Measurements from ENCODE around the gene AWAT1. TPM values are rescaled to one million over a fixed set of nuclear protein-coding genes. Genes with fewer than 3 reads are reported as not detected.

AWAT1 gene
- not detected in 5 replicates for total RNA-seq (2022; extraction: Qiagen RNA extraction)

GRCh38 chrX:70234355-70234754 lies at the start of gene AWAT1:
Gene AWAT1 (plus strand): TSS chrX:70234655. CDS start chrX:70234696, 41 bp downstream.

GRCh38 chrX:70260104-70260503 lies 25.6 kb downstream of the AWAT1 start, which contains the start of gene P2RY4:
Gene P2RY4 (minus strand): TSS chrX:70260204. CDS start chrX:70259624, 580 bp downstream.

GRCh38 chrX:70268034-70268433 lies 33.6 kb downstream of the AWAT1 start, which contains the start of gene ARR3:
Gene ARR3 (plus strand): TSS chrX:70268334. CDS start chrX:70269386, 1,052 bp downstream.

GRCh38 chrX:70281951-70282350 lies 47.5 kb downstream of the AWAT1 start, which contains the start of gene RAB41:
Gene RAB41 (plus strand): TSS chrX:70282172. CDS start chrX:70282218, 46 bp downstream.

Other genes starting within 250 kb of the AWAT1 start
- not detected in 5 replicates for gene AWAT2, start 184.7 kb upstream of the AWAT1 start, total RNA-seq (2022; extraction: Qiagen RNA extraction)
- gene OTUD6A, start 172.2 kb upstream of the AWAT1 start, total RNA-seq (2022; extraction: Qiagen RNA extraction), result not detected in 5 replicates
- 58.5 to 70.0 TPM (median 64.7 TPM) in 5 replicates for gene IGBP1, start 101.2 kb upstream of the AWAT1 start, total RNA-seq (2022; extraction: Qiagen RNA extraction)
- not detected in 5 replicates for gene DGAT2L6, start 57.2 kb upstream of the AWAT1 start, total RNA-seq (2022; extraction: Qiagen RNA extraction)
- not detected in 5 replicates for gene P2RY4, start 25.5 kb downstream of the AWAT1 start, total RNA-seq (2022; extraction: Qiagen RNA extraction)
- not detected in 5 replicates for gene ARR3, start 33.7 kb downstream of the AWAT1 start, total RNA-seq (2022; extraction: Qiagen RNA extraction)
- gene RAB41, start 47.5 kb downstream of the AWAT1 start, total RNA-seq (2022; extraction: Qiagen RNA extraction), result not detected in 5 replicates
- 85.5 to 110 TPM (median 91.6 TPM) in 5 replicates for gene PDZD11, start 55.3 kb downstream of the AWAT1 start, total RNA-seq (2022; extraction: Qiagen RNA extraction)
- 25.0 to 29.1 TPM (median 26.5 TPM) in 5 replicates for gene KIF4A, start 55.4 kb downstream of the AWAT1 start, total RNA-seq (2022; extraction: Qiagen RNA extraction)
- 0.07 to 0.14 TPM in 2 of 5 replicates, not detected in the others for gene GDPD2, start 188.7 kb downstream of the AWAT1 start, total RNA-seq (2022; extraction: Qiagen RNA extraction)
- gene DLG3, start 210.2 kb downstream of the AWAT1 start, total RNA-seq (2022; extraction: Qiagen RNA extraction), result 4.2 to 5.6 TPM (median 4.9 TPM) in 5 replicates

Data from A549 treated with Mapracorat at 1 μM for 4 hours (cell line).